RWPE1 (cell line): Measurements from ENCODE around the gene NFKB2.

Source experiments
- CTCF ChIA-PET: fragments of 350-600 bp; sonication (Branson Sonifier 250); formaldehyde crosslinking; extraction: SDS; loops from one replicate; lab custom pipeline; 2021; lab: Yijun Ruan, JAX
- POLR2A ChIA-PET: fragments of 400-600 bp; formaldehyde crosslinking; extraction: SDS; loops from one replicate; lab custom pipeline; 2020; ENCODE audit warnings: antibody characterized with exemption; ENCODE audit not compliant: low non-redundant PET; lab: Yijun Ruan, JAX
- DNase-seq: peaks from one replicate; pipeline ENCODE4 v3.0.0; 2012; ENCODE audit warnings: low spot score
- H3K27ac ChIP-seq: fragments of 450-650 bp; 2 replicates; pipeline ENCODE4 v1.5.1; 2017
- CTCF ChIP-seq: fragments of 450-650 bp; conservative IDR thresholded peaks from 2 replicates; pipeline ENCODE4 v1.5.1; 2017; ENCODE audit warnings: low read depth, mild to moderate bottlenecking

Gene NFKB2

GRCh38 chr10:102449321-102450123, 54.0 kb downstream of the NFKB2 start:
- ChIA-PET CTCF (interaction anchor here (0.6 to 1.4 kb wide), 4 partner anchors 17 to 98 kb away, joined by 3 to 4 read pairs (median 3); partner anchors contain the start of gene CUEDC2), POLR2A (interaction anchor here (0.7 to 2.4 kb wide), 2 partner anchors 9 to 17 kb away, joined by 11 to 12 read pairs; partner anchors contain the start of gene CUEDC2)

DNA sequence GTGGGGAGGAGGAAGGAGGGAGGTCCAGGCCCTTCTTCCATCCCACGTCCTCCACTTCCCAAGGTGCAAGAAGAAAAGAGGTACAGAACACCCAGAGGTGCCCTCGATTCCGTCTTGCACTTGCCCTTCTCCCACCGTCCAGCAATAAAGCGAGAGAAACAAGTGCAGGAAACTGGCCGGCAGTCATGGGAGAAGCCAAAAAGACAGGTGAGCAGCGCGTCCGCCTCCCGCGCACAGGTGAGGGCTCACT, 54.5 kb downstream of the NFKB2 start:
- peak overlapping the region; percentile 88 for H3K27ac ChIP-seq
- ChIA-PET POLR2A (interaction anchor here (0.7 to 2.4 kb wide), 5 partner anchors 9 to 29 kb away, joined by 3 to 12 read pairs (median 9); partner anchors contain the start of genes CUEDC2 and FBXL15), CTCF (interaction anchor here (0.6 to 1.0 kb wide), 4 partner anchors 17 to 98 kb away, joined by 3 to 4 read pairs (median 3); partner anchors contain the start of gene CUEDC2)
- DNase-seq: no peak
- TF ChIP-seq CTCF: no peak

More at GRCh38 chr10:102449321-102450123, 54.0 kb downstream of the NFKB2 start:
- peak; percentile 71 for DNase-seq
- no peak for TF ChIP-seq CTCF
- peak overlapping the region; percentile 88 for H3K27ac ChIP-seq

DNA sequence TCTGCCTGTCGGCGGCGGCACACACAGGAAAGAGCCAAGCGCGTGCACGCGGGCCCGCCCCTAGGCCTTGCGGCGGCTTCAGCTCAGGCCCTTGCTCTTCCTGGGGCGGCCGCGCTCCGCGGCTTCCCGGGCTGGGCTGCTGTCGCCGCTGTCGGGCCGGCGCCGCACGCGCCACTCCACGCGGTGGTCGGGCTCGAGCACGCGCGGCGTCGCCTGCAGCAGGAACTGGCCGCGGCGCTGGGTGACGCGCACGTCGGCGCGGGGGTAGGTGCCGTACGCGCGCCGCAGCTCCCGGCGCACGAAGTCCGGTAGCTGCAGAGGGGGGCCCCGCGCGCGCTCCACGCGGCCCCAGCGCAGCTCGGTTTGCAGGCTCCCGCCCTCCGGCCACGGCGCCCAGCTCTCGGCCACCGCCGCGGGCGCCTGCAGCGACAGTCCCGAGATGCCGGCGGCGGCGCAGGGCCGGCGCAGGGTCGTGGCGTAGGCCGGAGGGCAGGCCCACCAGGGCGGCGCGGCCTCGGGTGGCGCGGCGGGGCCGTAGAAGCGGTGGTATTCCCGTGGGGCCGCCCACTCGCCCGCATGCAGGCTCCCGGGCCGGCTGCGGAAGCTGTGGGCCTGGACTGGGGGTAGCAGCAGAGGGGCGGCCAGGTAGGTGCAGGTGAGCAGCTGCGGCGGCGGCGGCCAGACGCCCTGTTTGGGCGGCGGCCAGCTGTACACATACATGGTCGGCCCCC, 55.0 kb downstream of the NFKB2 start:
- no peak for TF ChIP-seq CTCF
- H3K27ac ChIP-seq: peak overlapping the region; percentile 88
- POLR2A ChIA-PET: interaction anchor here (0.6 to 2.4 kb wide), 9 partner anchors 10 to 133 kb away, joined by 3 to 12 read pairs (median 3); partner anchors contain the start of genes CUEDC2 and FBXL15
- DNase-seq: peak; percentile 76
- CTCF ChIA-PET: interaction anchor here (0.6 to 1.6 kb wide), 5 partner anchors 18 to 72 kb away, joined by 3 to 5 read pairs (median 3); partner anchors contain the start of gene CUEDC2

GRCh38 chr10:102451105-102451969, 55.8 kb downstream of the NFKB2 start, which contains the start of gene C10orf95:
TSS of gene C10orf95 (minus strand) at chr10:102451543. CDS start at chr10:102451093, 450 bp downstream.
- ChIA-PET CTCF (interaction anchor here (0.6 to 1.8 kb wide), 8 partner anchors 12 to 58 kb away, joined by 3 to 9 read pairs (median 5); partner anchors contain the start of gene SUFU), POLR2A (interaction anchor here (0.8 to 2.4 kb wide), 8 partner anchors 10 to 133 kb away, joined by 3 to 12 read pairs (median 4); partner anchors contain the start of genes CUEDC2 and FBXL15)
- peak; percentile 55 for DNase-seq
- peak within 1 kb of the TSS; percentile 88 for H3K27ac ChIP-seq
- TF ChIP-seq CTCF: no peak
